Mammary epithelial cell (primary cell): ENCODE data around the gene TET3.

Experiments
- EZH2 ChIP-seq: IDR thresholded peaks from 2 replicates; pipeline ENCODE4 v1.6.1; 2012; ENCODE audit warnings: low read length, inconsistent platforms, borderline replicate concordance
- TF ChIP-seq, protein P1 (sequence below), 2 donors: IDR thresholded peaks in 1 of 2; conservative IDR thresholded peaks in 1 of 2; 2 replicates each; pipeline ENCODE4 v1.5.1; 2011 to 2012; ENCODE audit warnings: inconsistent platforms in 2 of 2, low read length in 2 of 2, mild to moderate bottlenecking in 2 of 2, control low read depth in 1 of 2, low read depth in 1 of 2; ENCODE audit not compliant: insufficient read depth in 1 of 2; ENCODE audit errors: extremely low read depth in 1 of 2

DNA sequence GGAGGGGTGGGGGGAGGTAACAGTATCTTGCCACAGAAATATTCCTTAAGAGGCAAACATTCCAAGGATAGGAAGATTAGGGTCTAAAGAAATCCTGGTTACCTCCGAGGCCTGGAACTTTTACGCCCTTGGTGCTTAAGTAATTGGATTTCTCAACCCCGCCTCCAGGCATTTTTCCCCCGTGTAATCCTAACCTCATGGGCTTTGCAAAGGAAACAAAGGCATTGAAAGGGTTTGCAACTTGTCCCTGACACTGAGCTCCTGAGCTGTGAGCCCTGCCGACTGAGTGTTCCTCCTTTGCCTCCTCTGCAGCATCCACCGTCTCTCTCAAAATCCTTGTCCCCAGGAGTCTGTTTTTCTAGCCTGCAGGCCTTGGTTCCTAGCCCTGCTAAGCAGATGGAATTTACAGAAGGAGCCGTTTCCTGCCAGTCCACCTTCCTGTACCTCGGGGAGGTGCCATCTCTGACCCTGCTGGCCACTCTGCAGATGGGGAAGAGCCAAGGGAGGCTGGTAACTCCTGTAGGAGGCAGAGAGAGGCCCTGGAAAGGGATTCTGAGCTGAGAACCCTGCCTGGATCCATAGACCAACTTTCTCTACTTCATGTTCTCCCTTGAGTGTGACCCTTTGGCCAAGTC is 24.2 kb downstream of the TET3 start:
- TF ChIP-seq, protein P1, sequence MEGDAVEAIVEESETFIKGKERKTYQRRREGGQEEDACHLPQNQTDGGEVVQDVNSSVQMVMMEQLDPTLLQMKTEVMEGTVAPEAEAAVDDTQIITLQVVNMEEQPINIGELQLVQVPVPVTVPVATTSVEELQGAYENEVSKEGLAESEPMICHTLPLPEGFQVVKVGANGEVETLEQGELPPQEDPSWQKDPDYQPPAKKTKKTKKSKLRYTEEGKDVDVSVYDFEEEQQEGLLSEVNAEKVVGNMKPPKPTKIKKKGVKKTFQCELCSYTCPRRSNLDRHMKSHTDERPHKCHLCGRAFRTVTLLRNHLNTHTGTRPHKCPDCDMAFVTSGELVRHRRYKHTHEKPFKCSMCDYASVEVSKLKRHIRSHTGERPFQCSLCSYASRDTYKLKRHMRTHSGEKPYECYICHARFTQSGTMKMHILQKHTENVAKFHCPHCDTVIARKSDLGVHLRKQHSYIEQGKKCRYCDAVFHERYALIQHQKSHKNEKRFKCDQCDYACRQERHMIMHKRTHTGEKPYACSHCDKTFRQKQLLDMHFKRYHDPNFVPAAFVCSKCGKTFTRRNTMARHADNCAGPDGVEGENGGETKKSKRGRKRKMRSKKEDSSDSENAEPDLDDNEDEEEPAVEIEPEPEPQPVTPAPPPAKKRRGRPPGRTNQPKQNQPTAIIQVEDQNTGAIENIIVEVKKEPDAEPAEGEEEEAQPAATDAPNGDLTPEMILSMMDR (conservative IDR thresholded peaks at IDR 0.05 in 1 of 2, IDR thresholded peaks at IDR 0.05 in 1 of 2; ENCODE audit: extremely low read depth in 1 of 2, insufficient read depth in 1 of 2, low read depth in 1 of 2, low read length in 2 of 2), result no peak
- TF ChIP-seq EZH2, result no peak
